ENCODE measurements around the gene GLCCI1. TPM values are rescaled to one million over a fixed set of nuclear protein-coding genes. Genes with fewer than 3 reads are reported as not detected.
A peak's percentile ranks its signal among the peaks of the same experiment; 100 is the strongest.

GLCCI1 gene
- total and polyA plus RNA-seq, 4 donors, result 1.4 to 5.9 (median 4.3) TPM

- Histone ChIP-seq H3K4me1 (ENCODE audit: control insufficient read depth in 4 of 4, insufficient read depth in 4 of 4, low read length in 3 of 4) (peaks cover 0 to 28% (median 23%) of the 10 kb centered on the region in 4 donors), H3K27me3 (ENCODE audit: control insufficient read depth in 4 of 4, insufficient read depth in 4 of 4, low read length in 3 of 4) (no peaks in the 10 kb centered on the region), H3K9me3 (ENCODE audit: control insufficient read depth in 4 of 4, low read length in 3 of 4) (no peaks in the 10 kb centered on the region), H3K9ac (ENCODE audit: low read depth in 1 of 2, low read length in 2 of 2) (no peak overlapping the region), H3K36me3 (ENCODE audit: control insufficient read depth in 4 of 4, insufficient read depth in 3 of 4, low read depth in 1 of 4, low read length in 3 of 4) (no peaks in the 10 kb centered on the region), H3K27ac (ENCODE audit: low read depth in 1 of 2, low read length in 2 of 2) (peak overlapping the region in 1 of 2 donors; percentile 51), H3K4me3 (ENCODE audit: low read depth in 1 of 3, low read length in 3 of 3) (no peak overlapping the region)
- 31% methylated on average over 2 of the region's 2 CpGs for WGBS
- TF ChIP-seq EGR1 (IDR thresholded peaks at IDR 0.05; ENCODE audit: low read depth in 2 of 2) (no peak), GABPA (IDR thresholded peaks at IDR 0.05 in 1 of 2, conservative IDR thresholded peaks at IDR 0.05 in 1 of 2) (no peak), HNF4A (conservative IDR thresholded peaks at IDR 0.05) (peak in 1 of 2 donors; percentile 6), YY1 (IDR thresholded peaks at IDR 0.05) (peak; percentile 67), RXRA (IDR thresholded peaks at IDR 0.05) (peak in 1 of 2 donors; percentile 9), FOXA1 (IDR thresholded peaks at IDR 0.05) (no peak)
- no peak for DNase-seq (ENCODE audit: low spot score)
These were observed 49.1 kb upstream of the GLCCI1 start for GRCh38 chr7:7919449-7919945.

DNA sequence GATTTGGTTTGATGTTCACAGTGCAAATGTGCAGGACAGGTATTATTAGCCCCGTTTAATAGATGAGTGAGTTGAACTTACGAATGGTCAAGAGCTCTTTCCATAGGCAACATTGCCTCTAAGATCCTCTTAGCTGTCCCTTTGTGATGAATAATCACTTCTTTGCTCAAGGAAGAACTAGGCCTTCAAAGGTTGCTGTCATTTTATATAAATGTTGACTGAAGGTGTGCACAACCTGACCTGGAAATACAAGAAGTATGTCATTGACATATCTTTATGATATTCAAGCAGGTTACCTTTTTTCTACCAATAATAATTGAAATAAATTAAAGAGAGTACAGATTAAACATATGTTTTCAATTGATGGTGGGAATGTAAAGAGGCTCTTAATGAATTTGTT, 48.5 kb upstream of the GLCCI1 start:
- WGBS, result 68% methylated on average over 2 of the region's 2 CpGs
- Histone ChIP-seq H3K4me1 (ENCODE audit: control insufficient read depth in 4 of 4, insufficient read depth in 4 of 4, low read length in 3 of 4) (peaks cover 0 to 28% (median 23%) of the 10 kb centered on the region in 4 donors), H3K27me3 (ENCODE audit: control insufficient read depth in 4 of 4, insufficient read depth in 4 of 4, low read length in 3 of 4) (no peaks in the 10 kb centered on the region), H3K4me3 (ENCODE audit: low read depth in 1 of 3, low read length in 3 of 3) (no peak overlapping the region), H3K9me3 (ENCODE audit: control insufficient read depth in 4 of 4, low read length in 3 of 4) (no peaks in the 10 kb centered on the region), H3K27ac (ENCODE audit: low read depth in 1 of 2, low read length in 2 of 2) (peak overlapping the region; percentile 51 to 61), H3K9ac (ENCODE audit: low read depth in 1 of 2, low read length in 2 of 2) (no peak overlapping the region), H3K36me3 (ENCODE audit: control insufficient read depth in 4 of 4, insufficient read depth in 3 of 4, low read depth in 1 of 4, low read length in 3 of 4) (no peaks in the 10 kb centered on the region)
- no peak for DNase-seq (ENCODE audit: low spot score)
- no peak for TF ChIP-seq HNF4G (IDR thresholded peaks at IDR 0.05)
- no peak for TF ChIP-seq SP1 (IDR thresholded peaks at IDR 0.05)
- no peak for TF ChIP-seq RAD21 (IDR thresholded peaks at IDR 0.05)
- no peak for TF ChIP-seq FOXA2 (IDR thresholded peaks at IDR 0.05)
- TF ChIP-seq JUND (IDR thresholded peaks at IDR 0.05), result no peak
- no peak for TF ChIP-seq RXRA (IDR thresholded peaks at IDR 0.05)
- TF ChIP-seq ATF3 (IDR thresholded peaks at IDR 0.05), result no peak
- no peak for TF ChIP-seq CTCF (IDR thresholded peaks at IDR 0.05; ENCODE audit: low read depth, low read length, missing input control)
- no peak for TF ChIP-seq YY1 (IDR thresholded peaks at IDR 0.05)
- TF ChIP-seq TAF1 (conservative IDR thresholded peaks at IDR 0.05), result no peak
- no peak for TF ChIP-seq GABPA (IDR thresholded peaks at IDR 0.05 in 1 of 2, conservative IDR thresholded peaks at IDR 0.05 in 1 of 2)
- TF ChIP-seq, protein P1, sequence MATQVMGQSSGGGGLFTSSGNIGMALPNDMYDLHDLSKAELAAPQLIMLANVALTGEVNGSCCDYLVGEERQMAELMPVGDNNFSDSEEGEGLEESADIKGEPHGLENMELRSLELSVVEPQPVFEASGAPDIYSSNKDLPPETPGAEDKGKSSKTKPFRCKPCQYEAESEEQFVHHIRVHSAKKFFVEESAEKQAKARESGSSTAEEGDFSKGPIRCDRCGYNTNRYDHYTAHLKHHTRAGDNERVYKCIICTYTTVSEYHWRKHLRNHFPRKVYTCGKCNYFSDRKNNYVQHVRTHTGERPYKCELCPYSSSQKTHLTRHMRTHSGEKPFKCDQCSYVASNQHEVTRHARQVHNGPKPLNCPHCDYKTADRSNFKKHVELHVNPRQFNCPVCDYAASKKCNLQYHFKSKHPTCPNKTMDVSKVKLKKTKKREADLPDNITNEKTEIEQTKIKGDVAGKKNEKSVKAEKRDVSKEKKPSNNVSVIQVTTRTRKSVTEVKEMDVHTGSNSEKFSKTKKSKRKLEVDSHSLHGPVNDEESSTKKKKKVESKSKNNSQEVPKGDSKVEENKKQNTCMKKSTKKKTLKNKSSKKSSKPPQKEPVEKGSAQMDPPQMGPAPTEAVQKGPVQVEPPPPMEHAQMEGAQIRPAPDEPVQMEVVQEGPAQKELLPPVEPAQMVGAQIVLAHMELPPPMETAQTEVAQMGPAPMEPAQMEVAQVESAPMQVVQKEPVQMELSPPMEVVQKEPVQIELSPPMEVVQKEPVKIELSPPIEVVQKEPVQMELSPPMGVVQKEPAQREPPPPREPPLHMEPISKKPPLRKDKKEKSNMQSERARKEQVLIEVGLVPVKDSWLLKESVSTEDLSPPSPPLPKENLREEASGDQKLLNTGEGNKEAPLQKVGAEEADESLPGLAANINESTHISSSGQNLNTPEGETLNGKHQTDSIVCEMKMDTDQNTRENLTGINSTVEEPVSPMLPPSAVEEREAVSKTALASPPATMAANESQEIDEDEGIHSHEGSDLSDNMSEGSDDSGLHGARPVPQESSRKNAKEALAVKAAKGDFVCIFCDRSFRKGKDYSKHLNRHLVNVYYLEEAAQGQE (IDR thresholded peaks at IDR 0.05), result no peak
- TF ChIP-seq NR2F2 (IDR thresholded peaks at IDR 0.05), result no peak
- TF ChIP-seq, protein P2, sequence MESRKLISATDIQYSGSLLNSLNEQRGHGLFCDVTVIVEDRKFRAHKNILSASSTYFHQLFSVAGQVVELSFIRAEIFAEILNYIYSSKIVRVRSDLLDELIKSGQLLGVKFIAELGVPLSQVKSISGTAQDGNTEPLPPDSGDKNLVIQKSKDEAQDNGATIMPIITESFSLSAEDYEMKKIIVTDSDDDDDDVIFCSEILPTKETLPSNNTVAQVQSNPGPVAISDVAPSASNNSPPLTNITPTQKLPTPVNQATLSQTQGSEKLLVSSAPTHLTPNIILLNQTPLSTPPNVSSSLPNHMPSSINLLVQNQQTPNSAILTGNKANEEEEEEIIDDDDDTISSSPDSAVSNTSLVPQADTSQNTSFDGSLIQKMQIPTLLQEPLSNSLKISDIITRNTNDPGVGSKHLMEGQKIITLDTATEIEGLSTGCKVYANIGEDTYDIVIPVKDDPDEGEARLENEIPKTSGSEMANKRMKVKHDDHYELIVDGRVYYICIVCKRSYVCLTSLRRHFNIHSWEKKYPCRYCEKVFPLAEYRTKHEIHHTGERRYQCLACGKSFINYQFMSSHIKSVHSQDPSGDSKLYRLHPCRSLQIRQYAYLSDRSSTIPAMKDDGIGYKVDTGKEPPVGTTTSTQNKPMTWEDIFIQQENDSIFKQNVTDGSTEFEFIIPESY (IDR thresholded peaks at IDR 0.05), result no peak
- no peak for TF ChIP-seq FOXA1 (IDR thresholded peaks at IDR 0.05)
- TF ChIP-seq, protein P3, sequence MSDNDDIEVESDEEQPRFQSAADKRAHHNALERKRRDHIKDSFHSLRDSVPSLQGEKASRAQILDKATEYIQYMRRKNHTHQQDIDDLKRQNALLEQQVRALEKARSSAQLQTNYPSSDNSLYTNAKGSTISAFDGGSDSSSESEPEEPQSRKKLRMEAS (IDR thresholded peaks at IDR 0.05), result no peak
- no peak for TF ChIP-seq EGR1 (IDR thresholded peaks at IDR 0.05; ENCODE audit: low read depth in 2 of 2)
- no peak for TF ChIP-seq HNF4A (conservative IDR thresholded peaks at IDR 0.05)

All from liver (tissue), 9 donors.